ENCODE results near the gene USH2A. TPM values are rescaled to one million over a fixed set of nuclear protein-coding genes. Genes with fewer than 3 reads are reported as not detected.

The USH2A gene
- total RNA-seq, 1 experiment from 2014 or later = not detected

DNA sequence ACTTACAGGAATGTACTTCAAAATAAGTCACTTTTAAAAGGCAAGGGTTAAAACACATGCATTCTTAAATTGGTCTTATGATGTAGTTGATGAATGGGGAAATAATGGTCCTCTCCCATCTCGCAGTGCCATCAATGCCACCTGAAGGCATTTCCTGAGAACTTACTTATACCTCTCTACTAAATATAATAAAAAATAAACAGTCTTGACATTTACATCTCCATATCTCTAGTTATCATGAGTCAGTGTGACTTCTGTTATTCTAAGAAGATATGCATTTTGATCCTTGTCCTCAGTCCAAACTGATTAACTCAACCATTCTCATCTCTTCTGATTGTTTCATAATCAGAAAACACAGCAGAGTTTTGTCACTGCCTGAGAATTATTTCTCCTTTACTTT is 253.9 kb downstream of the USH2A start:
- no TSS peak for BruUV-seq (replicated peaks)
- H3K36me3 ChIP-seq (ENCODE audit: insufficient read depth, low read length, poor library complexity, severe bottlenecking) = no peaks in the 10 kb centered on the region
- POLR2A ChIA-PET (ENCODE audit: low non-redundant PET) = no interaction called here
- TF ChIP-seq, protein P1, sequence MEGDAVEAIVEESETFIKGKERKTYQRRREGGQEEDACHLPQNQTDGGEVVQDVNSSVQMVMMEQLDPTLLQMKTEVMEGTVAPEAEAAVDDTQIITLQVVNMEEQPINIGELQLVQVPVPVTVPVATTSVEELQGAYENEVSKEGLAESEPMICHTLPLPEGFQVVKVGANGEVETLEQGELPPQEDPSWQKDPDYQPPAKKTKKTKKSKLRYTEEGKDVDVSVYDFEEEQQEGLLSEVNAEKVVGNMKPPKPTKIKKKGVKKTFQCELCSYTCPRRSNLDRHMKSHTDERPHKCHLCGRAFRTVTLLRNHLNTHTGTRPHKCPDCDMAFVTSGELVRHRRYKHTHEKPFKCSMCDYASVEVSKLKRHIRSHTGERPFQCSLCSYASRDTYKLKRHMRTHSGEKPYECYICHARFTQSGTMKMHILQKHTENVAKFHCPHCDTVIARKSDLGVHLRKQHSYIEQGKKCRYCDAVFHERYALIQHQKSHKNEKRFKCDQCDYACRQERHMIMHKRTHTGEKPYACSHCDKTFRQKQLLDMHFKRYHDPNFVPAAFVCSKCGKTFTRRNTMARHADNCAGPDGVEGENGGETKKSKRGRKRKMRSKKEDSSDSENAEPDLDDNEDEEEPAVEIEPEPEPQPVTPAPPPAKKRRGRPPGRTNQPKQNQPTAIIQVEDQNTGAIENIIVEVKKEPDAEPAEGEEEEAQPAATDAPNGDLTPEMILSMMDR (conservative IDR thresholded peaks at IDR 0.05; ENCODE audit: low read depth, low read length) = no peak
- no peak for TF ChIP-seq EZH2 (IDR thresholded peaks at IDR 0.05; ENCODE audit: borderline replicate concordance, low read depth, low read length, poor library complexity, severe bottlenecking)
- DNase-seq (ENCODE audit: low spot score) = no peak
- H3K4me3 ChIP-seq (ENCODE audit: low read depth, low read length, poor library complexity, severe bottlenecking) = no peak overlapping the region
- intact Hi-C loops (cut with micrococcal nuclease; ENCODE audit: unreplicated experiment) = no loop called here
- CTCF ChIA-PET = no interaction called here
- peaks cover 20% of the 10 kb centered on the region for H3K27me3 ChIP-seq (replicated peaks; ENCODE audit: insufficient read depth, low read depth, low read length, poor library complexity)
- no peak overlapping the region for H3K27ac ChIP-seq (ENCODE audit: low read depth, low read length, poor library complexity, severe bottlenecking)
- no peaks in the 10 kb centered on the region for H3K4me1 ChIP-seq (ENCODE audit: insufficient read depth, low read length, poor library complexity, severe bottlenecking)
- no peaks in the 10 kb centered on the region for H3K9me3 ChIP-seq (ENCODE audit: low read depth, low read length, poor library complexity, severe bottlenecking)

DNA sequence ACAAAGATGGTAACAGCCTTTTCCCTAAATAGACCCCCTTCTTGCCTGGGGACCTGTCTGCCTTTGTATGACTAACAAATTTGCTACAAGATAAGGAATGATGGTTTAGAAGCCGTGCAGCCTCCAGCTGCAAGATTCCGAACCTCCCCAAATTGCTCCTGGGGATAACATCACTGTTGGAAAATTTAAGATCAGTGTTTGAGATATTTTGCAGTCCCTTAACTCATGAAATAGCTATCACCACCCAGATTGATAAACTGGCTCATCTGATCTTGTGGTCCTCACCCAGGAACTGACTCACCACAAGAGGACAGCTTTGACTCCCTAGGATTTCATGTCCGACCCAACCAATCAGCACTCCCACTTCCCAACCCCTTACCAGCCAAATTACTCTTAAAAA is 254.7 kb downstream of the USH2A start:
- Histone ChIP-seq H3K27ac (ENCODE audit: low read depth, low read length, poor library complexity, severe bottlenecking) (no peak overlapping the region), H3K36me3 (ENCODE audit: insufficient read depth, low read length, poor library complexity, severe bottlenecking) (no peaks in the 10 kb centered on the region), H3K4me1 (ENCODE audit: insufficient read depth, low read length, poor library complexity, severe bottlenecking) (no peaks in the 10 kb centered on the region), H3K4me3 (ENCODE audit: low read depth, low read length, poor library complexity, severe bottlenecking) (no peak overlapping the region), H3K9me3 (ENCODE audit: low read depth, low read length, poor library complexity, severe bottlenecking) (no peaks in the 10 kb centered on the region), H3K27me3 (replicated peaks; ENCODE audit: insufficient read depth, low read depth, low read length, poor library complexity) (peaks cover 19% of the 10 kb centered on the region)
- DNase-seq (ENCODE audit: low spot score) = no peak
- intact Hi-C loops (cut with micrococcal nuclease; ENCODE audit: unreplicated experiment) = no loop called here
- no peak for TF ChIP-seq EZH2 (IDR thresholded peaks at IDR 0.05; ENCODE audit: borderline replicate concordance, low read depth, low read length, poor library complexity, severe bottlenecking)
- TF ChIP-seq, protein P1 (conservative IDR thresholded peaks at IDR 0.05; ENCODE audit: low read depth, low read length) = no peak
- BruUV-seq (replicated peaks) = no TSS peak
- ChIA-PET CTCF (no interaction called here), POLR2A (ENCODE audit: low non-redundant PET) (no interaction called here)

DNA sequence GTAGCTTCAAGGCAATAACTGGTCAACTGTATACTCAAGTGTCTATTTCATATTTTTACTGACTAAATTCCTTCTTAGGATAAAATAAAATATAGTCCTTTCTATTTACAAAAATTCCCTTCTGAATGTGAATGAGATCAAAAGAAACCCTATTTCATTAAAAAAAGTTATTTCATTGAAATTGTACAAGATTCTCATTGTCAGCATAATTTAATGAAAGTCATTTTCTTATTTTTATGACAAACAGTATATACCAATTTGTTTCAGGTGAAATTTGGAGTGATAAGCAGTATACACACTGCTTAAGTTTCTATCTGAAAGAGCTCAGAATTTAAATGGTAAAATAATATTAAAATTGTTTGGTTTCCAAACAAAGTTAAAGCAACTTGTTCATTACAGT is 269.2 kb downstream of the USH2A start:
- DNase-seq (ENCODE audit: low spot score) = no peak
- intact Hi-C loops (cut with micrococcal nuclease; ENCODE audit: unreplicated experiment) = no loop called here
- no peaks in the 10 kb centered on the region for H3K36me3 ChIP-seq (ENCODE audit: insufficient read depth, low read length, poor library complexity, severe bottlenecking)
- ChIA-PET POLR2A (ENCODE audit: low non-redundant PET) (no interaction called here), CTCF (no interaction called here)
- no peak overlapping the region for H3K27ac ChIP-seq (ENCODE audit: low read depth, low read length, poor library complexity, severe bottlenecking)
- H3K27me3 ChIP-seq (replicated peaks; ENCODE audit: insufficient read depth, low read depth, low read length, poor library complexity) = no peaks in the 10 kb centered on the region
- BruUV-seq (replicated peaks) = no TSS peak
- H3K4me1 ChIP-seq (ENCODE audit: insufficient read depth, low read length, poor library complexity, severe bottlenecking) = no peaks in the 10 kb centered on the region
- no peaks in the 10 kb centered on the region for H3K9me3 ChIP-seq (ENCODE audit: low read depth, low read length, poor library complexity, severe bottlenecking)
- TF ChIP-seq EZH2 (IDR thresholded peaks at IDR 0.05; ENCODE audit: borderline replicate concordance, low read depth, low read length, poor library complexity, severe bottlenecking) = no peak
- TF ChIP-seq, protein P1 (conservative IDR thresholded peaks at IDR 0.05; ENCODE audit: low read depth, low read length) = no peak
- H3K4me3 ChIP-seq (ENCODE audit: low read depth, low read length, poor library complexity, severe bottlenecking) = no peak overlapping the region

All from A673 (cell line).